GM12878 (cell line): ENCODE results near the gene IFITM1. TPM values are rescaled to one million over a fixed set of nuclear protein-coding genes. Genes with fewer than 3 reads are reported as not detected.
A peak's percentile ranks its signal among the peaks of the same experiment; 100 is the strongest.

Experiments used
- CEBPB ChIP-seq, 2 experiments: fragments of 150-350 bp in 1 of 2; IDR thresholded peaks; 2 replicates each; pipeline ENCODE4 v1.6.1; 2012 to 2014; ENCODE audit warnings: low read depth in 2 of 2, low read length in 2 of 2, borderline replicate concordance in 1 of 2, inconsistent platforms in 1 of 2
- CHD4 ChIP-seq: fragments of 200-600 bp; sonication (generic); IDR thresholded peaks from 2 replicates; pipeline ENCODE4 v1.6.1; 2016; ENCODE audit warnings: mild to moderate bottlenecking
- DPF2 ChIP-seq: fragments of 450-650 bp; IDR thresholded peaks from 2 replicates; pipeline ENCODE4 v1.6.1; 2017; ENCODE audit warnings: mild to moderate bottlenecking
- E2F8 ChIP-seq: fragments of 450-650 bp; IDR thresholded peaks from 2 replicates; pipeline ENCODE4 v1.6.1; 2018; ENCODE audit warnings: mild to moderate bottlenecking, low read depth, moderate library complexity; ENCODE audit not compliant: partially characterized antibody
- ETV6 ChIP-seq, 2 experiments: fragments of 450-650 bp in 1 of 2; IDR thresholded peaks in 1 of 2; conservative IDR thresholded peaks in 1 of 2; 2 replicates each; pipeline ENCODE4 v1.6.1; 2014; ENCODE audit warnings: antibody characterized with exemption in 1 of 2, borderline replicate concordance in 1 of 2, low read depth in 1 of 2, mild to moderate bottlenecking in 1 of 2, moderate library complexity in 1 of 2
- IRF4 ChIP-seq: IDR thresholded peaks from 2 replicates; pipeline ENCODE4 v1.6.1; 2011; ENCODE audit warnings: low read depth, low read length
- KAT2A ChIP-seq: conservative IDR thresholded peaks from 2 replicates; pipeline ENCODE4 v1.6.1; 2011; ENCODE audit warnings: low read depth, low read length; ENCODE audit not compliant: control insufficient read depth
- MYB ChIP-seq: fragments of 150-350 bp; IDR thresholded peaks from 2 replicates; pipeline ENCODE4 v1.6.1; 2014; ENCODE audit warnings: mild to moderate bottlenecking, low read depth, low read length, borderline replicate concordance
- NFXL1 ChIP-seq: fragments of 450-650 bp; IDR thresholded peaks from 2 replicates; pipeline ENCODE4 v1.6.1; 2017; ENCODE audit warnings: antibody characterized with exemption, mild to moderate bottlenecking, borderline replicate concordance
- POLR2AphosphoS5 ChIP-seq: IDR thresholded peaks from 2 replicates; pipeline ENCODE4 v1.6.1; 2011; ENCODE audit warnings: mild to moderate bottlenecking, low read length, inconsistent platforms
- PRDM15 ChIP-seq: fragments of 450-650 bp; formaldehyde crosslinking; IDR thresholded peaks from 2 replicates; pipeline ENCODE4 v1.4.0; 2020; ENCODE audit warnings: mild to moderate bottlenecking, moderate library complexity
- USF1 ChIP-seq: IDR thresholded peaks from 2 replicates; pipeline ENCODE4 v1.6.1; 2011; ENCODE audit warnings: borderline replicate concordance, low read depth, mild to moderate bottlenecking, moderate library complexity, mixed read lengths, low read length; ENCODE audit not compliant: insufficient read depth; ENCODE audit errors: extremely low read length
- YBX1 ChIP-seq: fragments of 450-650 bp; IDR thresholded peaks from 2 replicates; pipeline ENCODE4 v1.6.1; 2016; ENCODE audit warnings: antibody characterized with exemption
- ZBTB40 ChIP-seq: fragments of 450-650 bp; IDR thresholded peaks from 2 replicates; pipeline ENCODE4 v1.6.1; 2016; ENCODE audit warnings: mild to moderate bottlenecking, moderate library complexity, borderline replicate concordance
- polyA plus RNA-seq, 11 experiments: library from polyadenylated mRNA; depleted of rRNA in 4 of 11; unstranded in 6 of 11; stranded (reverse) in 5 of 11; fragments of >200 nt; fragmentation: Nextera tagmentation in 4 of 11; fragmentation: Illumina TruSeq in 1 of 11; extraction: Ambion mirVana in 4 of 11; extraction: Trizol in 1 of 11; gene quantifications; 1 replicate in 1 of 11; 2 replicates in 10 of 11; pipeline versions ENCODE4 v1.2.1 to v1.2.3, GENCODE V29; 2011 to 2016; ENCODE audit warnings: inconsistent platforms in 2 of 11, missing spikeins in 2 of 11, low read depth in 1 of 11
- total RNA-seq, 4 experiments: library from RNA; depleted of rRNA in 3 of 4; stranded (reverse); fragments of >200 nt in 3 of 4; fragmentation: Illumina TruSeq in 1 of 4; extraction: Trizol in 1 of 4; gene quantifications; 2 replicates each; pipeline versions ENCODE4 v1.2.1 to v1.2.3, GENCODE V29; 2013 to 2021

The IFITM1 gene
- total and polyA plus RNA-seq, 10 of the 15 experiments (the other 5 are each of a cell fraction or from before 2014, with no cell fraction given) = 396 to 2,788 (median 607) TPM

- TF ChIP-seq E2F8 = no peak
- TF ChIP-seq KAT2A = no peak
- TF ChIP-seq POLR2AphosphoS5 = peak; percentile 92
- 0 out of 2 replicates have a peak, but pooled peaks have one; percentile 19 for TF ChIP-seq CHD4
- peak; percentile 84 for TF ChIP-seq MYB
- peak in 1 of 2 experiments; percentile 86; a peak in 1 of 4 replicates for TF ChIP-seq ETV6 (conservative IDR thresholded peaks at IDR 0.05 in 1 of 2, IDR thresholded peaks at IDR 0.05 in 1 of 2; ENCODE audit: borderline replicate concordance in 1 of 2, low read depth in 1 of 2)
- TF ChIP-seq DPF2 = peak; percentile 99
- TF ChIP-seq USF1 = peak; percentile 83
- no peak for TF ChIP-seq YBX1
- no peak; the same call in 1 of the 2 replicates for TF ChIP-seq ZBTB40
- no peak for TF ChIP-seq PRDM15
- TF ChIP-seq IRF4 = peak; percentile 100
- no peak for TF ChIP-seq NFXL1
- TF ChIP-seq CEBPB (IDR thresholded peaks at IDR 0.05; ENCODE audit: borderline replicate concordance in 1 of 2, low read depth in 2 of 2, low read length in 2 of 2) = peak; percentile 85 to 96; a peak in 3 of 4 replicates
Observed at GRCh38 chr11:269146-269890, 44.5 kb upstream of the IFITM1 start (continued).
